NCI-H146 treated with DMSO at 0.1 percent for 48 hours (cell line): Measurements from ENCODE around the gene PCNX4.

Source experiments
- DNase-seq: peaks from one replicate; lab custom pipeline; 2025; ENCODE audit not compliant: unreplicated experiment; lab: John Stamatoyannopoulos, UW

Gene PCNX4

DNA sequence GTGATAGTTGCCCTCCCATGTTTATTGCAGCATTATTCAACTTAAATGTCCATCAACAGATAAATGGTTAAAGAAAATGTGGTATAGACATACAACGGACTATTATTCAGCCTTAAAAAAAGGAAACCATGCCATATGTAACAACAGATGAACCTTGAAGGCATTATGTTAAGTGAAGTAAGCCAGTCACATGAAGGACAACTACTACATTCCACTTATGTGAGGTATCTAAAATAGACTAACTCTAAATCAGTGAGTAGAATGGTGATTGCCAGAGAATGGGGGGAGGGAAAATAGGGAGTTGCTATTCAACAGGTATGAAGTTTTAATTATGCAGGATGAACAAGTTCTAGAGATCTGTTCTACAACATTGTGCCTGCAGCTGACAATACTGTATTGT, 10.1 kb downstream of the PCNX4 start:
- DNase-seq, result no peak

DNA sequence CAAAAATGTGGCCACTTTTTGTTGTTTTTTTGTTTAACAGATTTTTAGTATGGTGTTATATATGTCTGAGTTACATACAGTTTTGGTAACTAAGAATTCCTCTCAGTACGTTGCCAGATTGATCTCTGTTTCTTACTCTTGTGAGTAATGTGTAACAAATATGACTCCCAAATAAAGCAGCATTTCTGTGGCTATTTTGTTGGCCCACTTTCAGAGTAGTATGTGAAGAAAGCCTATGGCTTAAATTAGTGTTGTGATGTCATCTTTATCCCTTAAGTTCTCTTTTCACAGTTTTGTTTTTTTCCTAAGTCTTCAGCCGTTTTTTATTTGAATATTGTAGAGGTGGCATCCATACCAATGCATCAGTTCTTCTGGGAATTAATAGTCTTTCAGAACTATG, 10.7 kb downstream of the PCNX4 start:
- DNase-seq, result no peak

GRCh38 chr14:60106339-60106738, 14.6 kb downstream of the PCNX4 start:
- DNase-seq, result no peak

DNA sequence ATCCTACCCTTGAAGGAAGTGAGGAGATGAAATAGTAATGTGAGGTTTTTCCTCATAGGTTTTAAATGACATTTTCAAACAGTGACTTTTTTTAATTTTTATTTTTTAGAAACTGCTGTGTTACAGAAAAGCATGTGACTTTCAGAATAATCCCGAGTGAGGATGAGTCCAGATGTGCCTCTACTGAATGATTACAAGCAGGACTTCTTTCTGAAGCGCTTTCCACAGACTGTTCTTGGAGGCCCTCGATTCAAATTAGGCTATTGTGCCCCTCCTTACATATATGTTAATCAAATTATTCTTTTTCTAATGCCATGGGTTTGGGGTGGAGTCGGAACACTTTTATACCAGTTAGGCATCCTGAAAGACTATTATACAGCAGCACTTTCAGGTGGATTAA, 15.8 kb downstream of the PCNX4 start:
- DNase-seq, result no peak

DNA sequence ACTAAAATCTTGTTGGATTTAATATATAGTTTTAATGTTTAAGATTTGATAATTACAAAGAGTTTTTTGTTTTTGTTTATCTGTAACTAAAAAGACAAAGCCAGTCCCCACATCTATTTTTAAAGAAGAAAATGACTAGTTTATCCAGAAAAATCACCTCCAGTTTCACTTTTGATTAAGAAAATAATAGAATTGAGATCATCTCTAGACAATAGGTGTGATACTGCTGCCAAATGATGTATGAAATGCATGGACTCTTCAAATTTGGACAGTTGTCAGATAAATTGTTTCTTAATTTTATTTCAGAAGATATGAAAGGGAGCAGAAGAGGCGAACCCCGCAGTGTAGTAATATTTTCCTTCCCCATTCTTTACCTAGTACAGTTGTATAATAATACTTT, 20.0 kb downstream of the PCNX4 start:
- no peak for DNase-seq

GRCh38 chr14:60114881-60115280, 23.2 kb downstream of the PCNX4 start:
- DNase-seq, result no peak

- DNase-seq, result no peak
Observed at GRCh38 chr14:60116181-60116580, 24.5 kb downstream of the PCNX4 start.

DNA sequence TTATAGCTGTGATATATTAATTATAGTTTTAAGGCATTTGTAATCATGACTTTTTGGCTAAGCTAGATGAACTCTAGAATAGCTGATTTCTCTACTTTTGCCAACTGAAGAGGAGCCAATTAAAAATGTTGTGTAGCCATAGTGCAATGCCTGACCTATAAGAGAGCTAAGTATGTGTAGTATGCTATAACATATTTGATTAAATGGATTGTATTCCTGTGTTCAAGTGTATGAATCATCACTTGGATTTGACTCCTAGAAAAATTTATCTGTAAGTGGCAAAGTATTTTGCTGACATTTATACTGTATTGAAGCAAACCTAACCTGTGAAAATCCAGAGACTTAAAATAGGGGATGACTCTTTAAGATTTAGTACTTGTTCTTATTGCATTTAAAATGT, 34.2 kb downstream of the PCNX4 start:
- DNase-seq, result no peak

GRCh38 chr14:60133487-60133886, 41.8 kb downstream of the PCNX4 start:
- DNase-seq, result no peak

DNA sequence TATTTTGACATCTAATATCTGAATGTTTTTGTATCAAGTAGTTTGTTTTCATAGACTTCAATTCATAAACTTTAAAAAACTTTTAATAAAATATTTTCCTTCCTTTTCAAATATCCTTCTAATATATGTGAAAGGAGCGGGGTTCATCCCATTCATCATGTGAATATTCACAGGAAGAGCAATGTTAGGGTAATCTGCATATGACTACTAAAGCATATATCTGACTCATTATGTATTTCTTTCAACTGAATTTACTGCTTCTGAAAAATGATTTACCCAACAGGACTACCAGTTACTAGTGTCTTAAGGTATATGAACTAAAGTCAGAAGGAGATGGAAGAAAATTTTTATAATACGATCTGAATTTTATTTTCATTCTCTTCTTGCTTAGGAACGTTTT, 43.0 kb downstream of the PCNX4 start:
- no peak for DNase-seq

GRCh38 chr14:60151715-60152114, 60.0 kb downstream of the PCNX4 start:
- DNase-seq, result no peak

DNA sequence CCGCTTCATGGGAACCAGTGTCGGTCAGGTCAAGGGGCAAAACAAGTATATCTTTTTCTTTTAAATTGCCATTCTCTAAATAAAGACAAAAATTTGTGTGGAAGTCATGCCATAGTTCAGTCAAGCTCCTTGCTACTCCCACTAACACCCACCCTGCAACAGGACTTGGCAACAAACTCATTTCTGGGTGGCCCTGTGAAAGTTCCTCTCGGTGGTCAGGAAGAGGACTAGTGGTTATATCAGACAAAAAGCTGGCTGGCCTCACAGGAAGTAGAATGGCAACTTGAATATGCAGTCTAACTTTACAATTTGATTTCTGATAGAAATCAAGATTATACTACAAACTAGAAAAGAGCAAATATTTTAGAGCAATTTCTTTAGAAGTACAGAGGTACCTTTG, 62.3 kb downstream of the PCNX4 start:
- DNase-seq, result no peak

DNA sequence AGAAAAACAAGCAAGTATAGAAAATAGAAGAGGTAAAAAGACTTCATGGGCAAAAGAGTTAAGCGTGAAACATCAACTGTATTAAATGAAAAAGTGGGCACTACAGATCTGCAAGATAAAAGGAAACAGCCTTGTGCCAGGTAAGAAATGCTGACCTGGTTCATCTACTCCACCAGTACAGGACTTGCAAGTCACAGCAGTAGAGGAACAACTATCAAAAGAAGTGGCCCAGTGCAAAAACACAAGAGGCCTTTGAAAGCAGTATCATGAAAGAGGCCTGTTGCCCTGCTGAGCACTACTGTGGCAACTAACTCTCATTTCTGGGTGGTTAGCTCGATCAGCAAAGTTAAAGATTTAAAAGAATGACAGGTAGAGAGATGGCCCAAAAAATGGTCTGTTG, 62.9 kb downstream of the PCNX4 start:
- no peak for DNase-seq

GRCh38 chr14:60160422-60160821, 68.7 kb downstream of the PCNX4 start:
- no peak for DNase-seq

- DNase-seq, result peak; percentile 56
Observed at GRCh38 chr14:60161196-60162107, 69.7 kb downstream of the PCNX4 start.

DNA sequence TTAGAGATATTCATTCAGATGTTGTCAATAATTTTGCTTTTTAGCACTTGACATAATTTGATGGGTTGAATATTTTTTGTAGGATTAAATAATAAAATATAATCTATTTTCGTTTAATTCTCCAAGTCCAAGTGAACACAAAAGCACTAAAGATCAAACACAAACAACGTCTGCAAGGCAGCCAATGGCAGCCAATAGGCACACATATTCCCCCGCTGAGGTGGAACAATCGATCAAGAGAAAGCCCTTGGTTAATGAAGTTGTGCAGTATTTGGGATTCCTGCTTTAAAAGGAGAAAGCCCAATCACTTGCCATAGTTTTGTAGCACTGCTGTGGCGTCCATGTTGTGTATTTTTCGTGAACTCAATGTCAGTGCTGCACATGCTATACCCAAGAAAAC, 72.0 kb downstream of the PCNX4 start:
- peak; percentile 28 for DNase-seq

GRCh38 chr14:60164404-60164711, 72.6 kb downstream of the PCNX4 start:
- DNase-seq, result no peak

- DNase-seq, result peak; percentile 71
Observed at GRCh38 chr14:60164712-60165546, 73.2 kb downstream of the PCNX4 start, which contains the start of gene DHRS7. DHRS7 (minus strand) TSS chr14:60165398; CDS start chr14:60165309, 89 bp downstream.

- no peak for DNase-seq
Observed at GRCh38 chr14:60165547-60165876, 73.8 kb downstream of the PCNX4 start.

DNA sequence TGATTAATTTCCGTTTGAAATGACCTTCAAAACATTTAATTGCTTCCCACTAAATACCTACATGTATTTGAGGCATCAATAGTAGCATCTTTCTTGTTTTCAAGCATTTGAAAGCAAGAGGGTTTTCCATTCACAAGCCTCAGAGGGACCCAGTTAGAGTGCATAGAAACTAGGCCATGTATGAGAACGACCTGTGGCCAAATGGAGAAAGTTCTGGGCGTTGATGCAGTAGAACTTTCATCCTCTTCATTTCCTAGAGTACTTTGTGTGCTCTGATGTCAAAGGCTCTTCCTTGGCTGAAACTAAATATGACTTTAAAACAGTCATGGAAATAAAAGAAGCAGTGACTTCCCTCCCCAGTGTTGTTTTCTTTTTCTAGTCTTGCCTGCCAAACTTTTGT, 74.4 kb downstream of the PCNX4 start:
- DNase-seq, result no peak

DNA sequence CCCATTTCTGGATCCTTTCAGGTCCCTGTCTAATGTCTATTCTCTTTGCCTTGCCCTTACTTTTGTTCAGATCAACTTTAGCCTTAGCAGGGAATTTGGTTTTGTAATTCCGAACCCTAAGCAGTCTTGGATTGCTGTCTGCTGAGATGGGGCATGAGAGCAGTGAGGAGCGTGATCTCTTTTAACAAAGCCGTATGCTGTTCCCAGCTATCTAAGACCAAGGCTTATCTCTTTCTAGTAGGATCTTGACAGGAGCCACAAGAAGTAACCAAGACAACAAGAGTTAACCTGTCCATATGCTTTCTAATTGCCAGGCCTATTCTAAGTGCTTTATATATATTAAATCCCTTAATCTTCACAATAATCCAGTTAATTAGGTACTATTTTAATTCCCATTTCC, 78.0 kb downstream of the PCNX4 start:
- no peak for DNase-seq

GRCh38 chr14:60170948-60171347, 79.2 kb downstream of the PCNX4 start:
- DNase-seq, result no peak
